Keratinocyte (primary cell): ENCODE data around the gene KCNH2. TPM values are rescaled to one million over a fixed set of nuclear protein-coding genes. Genes with fewer than 3 reads are reported as not detected.

ENCODE experiments used
- DNase-seq: peaks from one replicate; pipeline ENCODE4 v3.0.0-alpha.2; 2011; ENCODE audit warnings: low read depth, missing footprints, low spot score
- FAIRE-seq: peaks from 2 replicates; lab custom pipeline; 2011; peaks lifted over from hg19 to GRCh38; lab: Jason Lieb, UNC
- H2AFZ ChIP-seq: 2 replicates; pipeline ENCODE4 v1.6.0; 2012; ENCODE audit warnings: low read length, control low read depth, inconsistent platforms; ENCODE audit not compliant: control insufficient read depth
- H3K27ac ChIP-seq: 2 replicates; pipeline ENCODE4 v1.5.1; 2011; ENCODE audit warnings: low read length; ENCODE audit not compliant: control insufficient read depth, insufficient read depth
- H3K27me3 ChIP-seq: 3 replicates; pipeline ENCODE4 v1.6.0; 2011; ENCODE audit warnings: low read length; ENCODE audit not compliant: control insufficient read depth, insufficient read depth; ENCODE audit errors: extremely low read depth
- H3K36me3 ChIP-seq, 2 experiments: 2 replicates in 1 of 2; 3 replicates in 1 of 2; pipeline ENCODE4 v1.5.1; 2011; ENCODE audit warnings: low read length in 2 of 2, mild to moderate bottlenecking in 1 of 2; ENCODE audit not compliant: control insufficient read depth in 2 of 2, insufficient read depth in 2 of 2; ENCODE audit errors: extremely low read depth in 1 of 2
- H3K4me1 ChIP-seq: 3 replicates; pipeline ENCODE4 v1.5.1; 2011; ENCODE audit warnings: low read length; ENCODE audit not compliant: control insufficient read depth, insufficient read depth; ENCODE audit errors: extremely low read depth
- H3K4me2 ChIP-seq: 3 replicates; pipeline ENCODE4 v1.6.0; 2011; ENCODE audit warnings: low read depth, low read length; ENCODE audit not compliant: control insufficient read depth, insufficient read depth; ENCODE audit errors: extremely low read depth
- H3K4me3 ChIP-seq, 3 experiments: fragments of 200-600 bp in 1 of 3; sonication (generic) in 1 of 3; 2 replicates in 2 of 3; 3 replicates in 1 of 3; pipeline ENCODE4 v1.5.1; 2011 to 2016; ENCODE audit warnings: low read length in 3 of 3, mild to moderate bottlenecking in 3 of 3, control low read depth in 2 of 3, inconsistent platforms in 1 of 3, low read depth in 1 of 3, mixed read lengths in 1 of 3, mixed run types in 1 of 3, moderate library complexity in 1 of 3; ENCODE audit not compliant: control insufficient read depth in 2 of 3, insufficient read depth in 2 of 3; ENCODE audit errors: extremely low read depth in 1 of 3
- H3K79me2 ChIP-seq: 2 replicates; pipeline ENCODE4 v1.6.0; 2012; ENCODE audit warnings: low read length; ENCODE audit not compliant: control insufficient read depth, insufficient read depth
- H3K9ac ChIP-seq: 3 replicates; pipeline ENCODE4 v1.6.0; 2011; ENCODE audit warnings: low read length; ENCODE audit not compliant: control insufficient read depth, insufficient read depth; ENCODE audit errors: extremely low read depth
- H3K9me1 ChIP-seq: 3 replicates; pipeline ENCODE4 v1.6.0; 2011; ENCODE audit warnings: low read length; ENCODE audit not compliant: control insufficient read depth, insufficient read depth; ENCODE audit errors: extremely low read depth
- H3K9me3 ChIP-seq: 2 replicates; pipeline ENCODE4 v1.5.1; 2012; ENCODE audit warnings: low read depth, low read length; ENCODE audit not compliant: control insufficient read depth
- H4K20me1 ChIP-seq: 3 replicates; pipeline ENCODE4 v1.6.0; 2011; ENCODE audit warnings: low read length; ENCODE audit not compliant: control insufficient read depth, insufficient read depth; ENCODE audit errors: extremely low read depth
- CTCF ChIP-seq, 3 experiments: IDR thresholded peaks in 1 of 3; conservative IDR thresholded peaks in 1 of 3; optimal IDR thresholded peaks in 1 of 3; 2 replicates in 2 of 3; 3 replicates in 1 of 3; pipeline versions ENCODE3 to v1.5.1; 2011; ENCODE audit warnings: low read length in 3 of 3, mild to moderate bottlenecking in 3 of 3, moderate library complexity in 2 of 3, control low read depth in 1 of 3, inconsistent platforms in 1 of 3; ENCODE audit not compliant: insufficient read depth in 2 of 3; ENCODE audit errors: extremely low read depth in 1 of 3
- EZH2 ChIP-seq: IDR thresholded peaks from one replicate; pipeline ENCODE4 v1.6.1; 2012; ENCODE audit warnings: inconsistent platforms, mild to moderate bottlenecking, low read length, moderate library complexity
- dilution Hi-C: fragments of 300-500 bp; cut with MboI; formaldehyde crosslinking; loops from one replicate; pipeline ENCODE4 v1.7.0; 2020; ENCODE audit warnings: low sequenced_read_pairs; ENCODE audit not compliant: extremely low pct_ligation_motif_present
- polyA plus RNA-seq, 5 experiments: library from polyadenylated mRNA; depleted of rRNA in 3 of 5; stranded (reverse) in 3 of 5; stranded (forward) in 1 of 5; unstranded in 1 of 5; fragments of >200 nt; gene quantifications; 1 replicate in 1 of 5; 2 replicates in 3 of 5; 3 replicates in 1 of 5; pipeline versions ENCODE4 v1.2.1 to v1.2.3, GENCODE V29; 2011 to 2012; ENCODE audit warnings: missing spikeins in 2 of 5, low read depth in 1 of 5, low replicate concordance in 1 of 5

Gene KCNH2
- polyA plus RNA-seq, 1 donor (not counting 4 experiments of a cell fraction or from before 2014, with no cell fraction given): 0.03 TPM

- Histone ChIP-seq H3K27me3 (peaks cover 40% of the 10 kb centered on the region), H3K36me3 (no peaks in the 10 kb centered on the region), H3K9me3 (no peaks in the 10 kb centered on the region), H3K4me2 (no peak overlapping the region), H3K4me3 (no peak overlapping the region), H3K27ac (no peak overlapping the region), H3K9ac (no peak overlapping the region), H3K9me1 (no peaks in the 10 kb centered on the region), H4K20me1 (no peaks in the 10 kb centered on the region), H2AFZ (no peak overlapping the region), H3K4me1 (no peaks in the 10 kb centered on the region), H3K79me2 (no peaks in the 10 kb centered on the region)
- dilution Hi-C loops: no loop called here
- FAIRE-seq (no peak), DNase-seq (no peak)
- TF ChIP-seq EZH2 (no peak), CTCF (optimal IDR thresholded peaks at IDR 0.05 in 1 of 3, IDR thresholded peaks at IDR 0.05 in 1 of 3, conservative IDR thresholded peaks at IDR 0.05 in 1 of 3; ENCODE audit: extremely low read depth in 1 of 3, insufficient read depth in 2 of 3, low read length in 3 of 3) (no peak)
These were observed 14.2 kb downstream of the KCNH2 start for GRCh38 chr7:150963707-150964559.

- Histone ChIP-seq H3K27ac (no peak overlapping the region), H2AFZ (no peak overlapping the region), H3K4me3 (no peak overlapping the region), H4K20me1 (no peaks in the 10 kb centered on the region), H3K79me2 (no peaks in the 10 kb centered on the region), H3K4me1 (no peaks in the 10 kb centered on the region), H3K9ac (no peak overlapping the region), H3K9me1 (no peaks in the 10 kb centered on the region), H3K36me3 (no peaks in the 10 kb centered on the region), H3K27me3 (peaks cover 43% of the 10 kb centered on the region), H3K4me2 (no peak overlapping the region), H3K9me3 (no peaks in the 10 kb centered on the region)
- no peak for FAIRE-seq
- no peak for DNase-seq
- dilution Hi-C loops: no loop called here
- TF ChIP-seq EZH2: no peak
- TF ChIP-seq CTCF (optimal IDR thresholded peaks at IDR 0.05 in 1 of 3, IDR thresholded peaks at IDR 0.05 in 1 of 3, conservative IDR thresholded peaks at IDR 0.05 in 1 of 3; ENCODE audit: extremely low read depth in 1 of 3, insufficient read depth in 2 of 3, low read length in 3 of 3): peak; percentile 81 to 96 (median 95)
These were observed 15.3 kb downstream of the KCNH2 start for GRCh38 chr7:150962553-150963399.
